Lower leg skin (tissue), 3 donors: Measurements from ENCODE around the gene JAK3.

Experiments used
- CTCF ChIP-seq, 3 donors: fragments of 450-650 bp; IDR thresholded peaks; one replicate each; pipeline ENCODE4 v1.5.1; 2016; ENCODE audit warnings: antibody characterized with exemption in 3 of 3, mild to moderate bottlenecking in 3 of 3, moderate library complexity in 2 of 3
- POLR2A ChIP-seq, 2 donors: fragments of 450-650 bp; IDR thresholded peaks; one replicate each; pipeline ENCODE4 v1.6.1; 2016 to 2017; ENCODE audit warnings: antibody characterized with exemption in 2 of 2, mild to moderate bottlenecking in 1 of 2, moderate library complexity in 1 of 2

GRCh38 chr19:17794412-17794730 lies 53.4 kb downstream of the JAK3 start:
- no peak for TF ChIP-seq CTCF (IDR thresholded peaks at IDR 0.05)
- TF ChIP-seq POLR2A (IDR thresholded peaks at IDR 0.05), result no peak
